ENCODE results near the gene RAB5B. TPM values are rescaled to one million over a fixed set of nuclear protein-coding genes. Genes with fewer than 3 reads are reported as not detected.
"Not testable (repeated sequence)": the region's sequence is repeated elsewhere in the genome, so short reads cannot be mapped to it uniquely, and the experiment has no call there.

RAB5B gene
- total RNA-seq, 1 donor from 2014 or later, result 32.5 TPM

DNA sequence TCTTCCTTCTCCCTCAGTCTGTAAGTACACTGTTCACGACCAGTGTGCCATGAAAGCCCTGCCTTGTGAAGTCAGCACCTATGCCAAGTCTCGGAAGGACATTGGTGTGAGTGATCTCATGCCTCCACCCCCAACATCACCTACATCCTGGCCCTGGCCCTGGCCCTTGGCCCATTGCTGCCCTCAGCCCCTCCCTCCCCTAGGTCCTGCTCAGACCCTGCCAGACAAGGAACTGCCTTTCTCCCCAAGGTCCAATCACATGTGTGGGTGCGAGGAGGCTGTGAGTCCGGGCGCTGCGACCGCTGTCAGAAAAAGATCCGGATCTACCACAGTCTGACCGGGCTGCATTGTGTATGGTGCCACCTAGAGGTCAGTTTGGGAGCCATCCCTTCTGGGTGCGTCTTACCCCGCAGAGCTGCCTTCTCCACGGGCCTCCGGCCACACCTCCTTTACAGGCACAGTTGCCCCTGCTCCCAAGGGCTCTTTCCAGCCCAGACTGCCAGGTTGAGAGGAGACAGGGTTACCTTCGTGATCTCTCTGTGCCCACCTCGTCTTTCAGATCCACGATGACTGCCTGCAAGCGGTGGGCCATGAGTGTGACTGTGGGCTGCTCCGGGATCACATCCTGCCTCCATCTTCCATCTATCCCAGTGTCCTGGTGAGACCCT, 33.7 kb upstream of the RAB5B start:
- peak; percentile 86 to 93 for DNase-seq (ENCODE audit: low read depth in 2 of 2)

DNA sequence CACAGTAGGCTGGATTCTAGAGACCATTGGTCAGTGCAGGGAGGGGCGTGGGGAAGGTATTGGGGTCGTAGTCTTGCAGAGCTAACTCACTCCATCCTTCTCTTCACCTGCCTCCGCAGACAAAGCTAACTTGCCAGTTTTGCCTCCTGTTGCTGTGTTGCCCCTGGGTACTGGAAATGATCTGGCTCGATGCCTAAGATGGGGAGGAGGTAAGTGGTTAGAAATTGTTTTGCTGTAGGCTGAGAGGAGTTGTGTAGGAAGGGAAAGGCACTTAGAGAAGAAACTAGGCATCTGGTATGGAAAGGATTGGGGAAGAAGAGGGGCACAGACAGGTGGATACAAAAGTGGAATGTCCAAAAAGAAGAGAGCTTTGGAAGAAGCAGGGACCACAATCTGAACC, 31.8 kb upstream of the RAB5B start:
- DNase-seq (ENCODE audit: low read depth in 2 of 2), result no peak

DNA sequence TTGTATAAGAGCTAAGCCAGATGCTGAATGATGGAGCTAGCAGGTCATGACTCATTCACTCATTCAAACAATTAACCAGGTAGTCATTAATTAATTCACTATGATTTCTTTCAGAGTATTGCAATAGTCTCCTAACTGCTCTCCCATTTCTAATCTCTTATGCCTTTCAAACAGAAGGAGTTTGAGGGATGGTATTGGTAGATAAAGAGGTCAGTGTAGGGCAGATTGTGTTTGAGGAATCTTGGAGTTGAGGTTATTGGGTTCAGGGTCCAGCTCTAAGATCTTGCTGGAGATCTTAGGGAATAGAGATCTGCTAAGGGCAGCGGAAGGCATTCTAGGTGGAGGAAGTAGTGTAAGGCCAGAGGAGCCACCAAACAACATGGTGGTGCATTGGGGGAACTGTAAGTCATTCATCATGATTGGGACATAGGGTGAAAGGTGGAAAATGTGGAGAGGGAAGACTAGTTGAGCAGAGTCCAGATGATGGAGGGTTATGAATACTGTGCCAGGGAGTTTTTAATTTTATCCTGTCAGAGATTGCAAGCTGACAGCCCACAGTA, 31.2 kb upstream of the RAB5B start:
- no peak for DNase-seq (ENCODE audit: low read depth in 2 of 2)

- no peak for DNase-seq (ENCODE audit: low read depth in 2 of 2)
Observed at GRCh38 chr12:55946553-55946952, 27.3 kb upstream of the RAB5B start.

- DNase-seq (ENCODE audit: low read depth in 2 of 2), result no peak
Observed at GRCh38 chr12:55955344-55955743, 18.5 kb upstream of the RAB5B start.

GRCh38 chr12:55955800-55956508, 17.9 kb upstream of the RAB5B start:
- peak in 1 of 2 donors; percentile 59 for DNase-seq (ENCODE audit: low read depth in 2 of 2)

- no peak for DNase-seq (ENCODE audit: low read depth in 2 of 2)
Observed at GRCh38 chr12:55957106-55957859, 16.6 kb upstream of the RAB5B start.

GRCh38 chr12:55963760-55964159, 10.1 kb upstream of the RAB5B start:
- DNase-seq (ENCODE audit: low read depth in 2 of 2), result no peak

DNA sequence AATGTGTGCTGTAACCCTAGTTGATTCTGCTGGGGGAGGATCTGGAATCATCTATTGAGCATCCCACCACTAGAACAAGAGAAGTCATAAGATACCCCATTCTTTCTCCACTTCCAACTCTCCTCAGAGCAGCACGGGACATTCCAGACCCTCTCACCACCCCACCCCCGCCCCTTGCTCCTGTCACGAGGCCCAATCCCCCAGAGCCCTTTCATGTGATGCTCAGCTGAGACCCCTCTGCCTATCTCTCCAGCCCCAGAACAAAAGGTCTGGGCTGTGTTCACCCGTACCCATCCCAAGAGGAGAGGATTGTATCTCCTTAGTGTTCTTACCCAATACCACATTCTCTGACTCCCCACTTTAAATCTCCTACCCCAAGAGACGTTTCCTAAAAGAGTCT, 8.6 kb upstream of the RAB5B start:
- DNase-seq (ENCODE audit: low read depth in 2 of 2), result no peak

DNA sequence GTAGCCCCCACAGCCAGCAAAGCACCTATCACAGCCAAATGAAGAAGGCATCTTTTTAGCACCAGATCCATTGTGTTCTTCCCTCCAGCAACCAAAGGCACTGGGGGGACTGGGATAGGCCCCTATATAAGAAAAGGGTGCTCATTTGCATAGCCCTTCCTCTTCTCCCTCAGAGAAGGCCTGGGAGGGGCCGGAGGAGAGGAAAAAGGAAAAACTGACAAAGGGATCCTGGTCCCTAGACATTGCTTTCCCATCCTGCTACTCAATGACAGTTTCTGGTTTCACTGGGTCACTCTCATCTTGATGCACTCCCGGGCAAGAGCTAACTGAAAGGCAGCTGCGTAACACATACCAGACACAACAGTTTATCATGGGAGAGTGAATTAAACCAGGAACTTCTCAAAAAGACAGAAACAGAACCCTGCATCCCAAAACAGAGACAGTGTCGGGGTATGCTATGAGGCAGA, 7.9 kb upstream of the RAB5B start, which contains the start of gene PMEL:
Gene PMEL (minus strand): TSS at position 102 of the 467 bp plus-strand sequence. CDS start 31 bp downstream, at position 71.
- DNase-seq (ENCODE audit: low read depth in 2 of 2), result no peak

DNA sequence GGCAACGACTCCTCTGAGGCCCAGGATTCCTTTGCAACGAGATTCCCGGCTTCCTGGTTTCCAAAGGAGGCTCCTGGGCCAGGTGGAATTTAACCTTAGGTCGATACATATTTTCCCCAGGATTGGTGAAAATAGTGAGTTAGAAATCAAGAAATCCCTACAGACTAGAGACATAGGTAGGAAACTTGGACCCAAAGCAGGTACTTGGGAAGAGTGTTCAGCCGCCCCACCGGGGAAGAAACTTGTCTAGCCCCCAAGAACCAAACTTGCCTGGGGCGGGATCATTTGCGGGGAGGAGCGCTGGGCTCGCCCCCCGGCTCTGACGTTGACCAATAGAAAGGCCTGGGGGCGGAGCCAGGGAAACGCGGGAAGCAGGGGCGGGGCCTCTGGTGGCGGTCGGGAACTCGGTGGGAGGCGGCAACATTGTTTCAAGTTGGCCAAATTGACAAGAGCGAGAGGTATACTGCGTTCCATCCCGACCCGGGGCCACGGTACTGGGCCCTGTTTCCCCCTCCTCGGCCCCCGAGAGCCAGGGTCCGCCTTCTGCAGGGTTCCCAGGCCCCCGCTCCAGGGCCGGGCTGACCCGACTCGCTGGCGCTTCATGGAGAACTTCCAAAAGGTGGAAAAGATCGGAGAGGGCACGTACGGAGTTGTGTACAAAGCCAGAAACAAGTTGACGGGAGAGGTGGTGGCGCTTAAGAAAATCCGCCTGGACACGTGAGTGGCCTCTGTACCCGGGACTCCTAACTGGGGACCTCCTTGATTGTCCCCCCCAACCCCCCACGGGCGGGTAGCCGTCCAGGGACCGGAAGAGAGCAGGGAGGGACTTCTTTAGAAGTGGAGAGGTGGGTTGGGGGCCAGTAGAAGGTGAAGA, 7.2 kb upstream of the RAB5B start, which contains the start of gene CDK2:
Gene CDK2 (plus strand): TSS at position 423 of the 874 bp plus-strand sequence. CDS start 179 bp downstream, at position 602.
- DNase-seq (ENCODE audit: low read depth in 2 of 2), result peak; percentile 86 to 89

- DNase-seq (ENCODE audit: low read depth in 2 of 2), result no peak
Observed at GRCh38 chr12:55969356-55969755, 4.5 kb upstream of the RAB5B start.

- peak in 1 of 2 donors; percentile 40 for DNase-seq (ENCODE audit: low read depth in 2 of 2)
Observed at GRCh38 chr12:55970775-55971174, 3.1 kb upstream of the RAB5B start.

GRCh38 chr12:55972042-55972441, 1.8 kb upstream of the RAB5B start:
- DNase-seq (ENCODE audit: low read depth in 2 of 2), result peak in 1 of 2 donors; percentile 39

GRCh38 chr12:55972456-55972855, 1.4 kb upstream of the RAB5B start:
- no peak for DNase-seq (ENCODE audit: low read depth in 2 of 2)

GRCh38 chr12:55972911-55973598, 823 bp upstream of the RAB5B start:
- DNase-seq (ENCODE audit: low read depth in 2 of 2), result peak in 1 of 2 donors; percentile 71

- peak; percentile 65 to 78 for DNase-seq (ENCODE audit: low read depth in 2 of 2)
Observed at GRCh38 chr12:55974308-55974730, 441 bp downstream of the RAB5B start.

- no peak for DNase-seq (ENCODE audit: low read depth in 2 of 2)
Observed at GRCh38 chr12:55978393-55978792, 4.5 kb downstream of the RAB5B start.

DNA sequence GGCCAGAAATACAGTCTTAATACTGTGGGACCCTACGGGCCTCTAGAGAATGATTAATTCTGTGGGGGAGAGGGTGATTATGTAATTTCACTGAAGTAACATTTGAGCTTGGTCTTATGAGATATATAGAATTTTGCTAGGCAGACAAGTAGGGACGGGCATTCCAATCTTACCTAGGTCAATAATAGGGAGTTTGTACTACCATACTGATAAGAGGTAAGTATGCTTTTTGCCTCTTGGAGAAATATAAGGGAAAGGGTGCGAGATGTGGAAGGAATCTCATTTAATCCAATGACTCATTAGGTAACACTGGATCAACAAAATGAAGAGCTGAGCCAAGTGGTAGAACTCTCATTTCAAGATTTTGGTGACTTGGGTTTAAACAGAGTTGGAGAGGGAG, 5.2 kb downstream of the RAB5B start:
- DNase-seq (ENCODE audit: low read depth in 2 of 2), result no peak

DNA sequence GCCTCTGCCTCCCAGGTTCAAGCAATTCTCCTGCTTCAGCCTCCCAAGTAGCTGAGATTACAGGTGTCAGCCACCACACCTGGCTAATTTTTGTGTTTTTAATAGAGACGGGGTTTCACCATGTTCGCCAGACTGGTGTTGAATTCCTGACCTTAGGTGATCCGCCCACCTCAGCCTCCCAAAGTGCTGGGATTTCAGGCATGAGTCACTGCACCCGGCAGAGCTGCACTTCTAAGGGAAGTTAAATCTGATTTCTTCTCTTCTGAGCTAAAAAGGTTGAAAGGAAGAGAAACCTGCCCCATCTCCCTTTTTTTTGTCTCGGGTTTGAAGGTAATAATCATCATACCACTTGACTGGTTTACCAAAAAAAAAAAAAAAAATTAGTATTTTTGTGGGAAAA, 8.0 kb downstream of the RAB5B start:
- not testable (repeated sequence) for DNase-seq (ENCODE audit: low read depth in 2 of 2)

All from lung microvascular endothelial cell (primary cell).